ENCODE measurements around the gene POSTN. TPM values are rescaled to one million over a fixed set of nuclear protein-coding genes. Genes with fewer than 3 reads are reported as not detected.

The POSTN gene
- total RNA-seq, 4 donors from 2014 or later: 10.5 to 25.3 (median 20.0) TPM

- DNase-seq (no peak), ATAC-seq (no peak)
- Histone ChIP-seq H3K36me3 (no peaks in the 10 kb centered on the region), H3K9me3 (no peaks in the 10 kb centered on the region), H3K27ac (no peak overlapping the region), H3K27me3 (no peaks in the 10 kb centered on the region), H3K4me1 (no peaks in the 10 kb centered on the region), H3K4me3 (no peak overlapping the region)
- TF ChIP-seq POLR2A (IDR thresholded peaks at IDR 0.05) (no peak), CTCF (IDR thresholded peaks at IDR 0.05 in 4 of 5, conservative IDR thresholded peaks at IDR 0.05 in 1 of 5) (peak in 3 of 5 experiments; percentile 16 to 46 (median 42))
- in situ Hi-C loops (cut with MboI; ENCODE audit: low sequenced_read_pairs in 4 of 4): loop anchor here in 3 of 4 donors (10.0 to 25.0 kb wide), 2 partner anchors 491 to 498 kb away; partner anchors contain the start of gene CSNK1A1L (in 3 of the 3)
- intact Hi-C loops (cut with DNase I; ENCODE audit: low total_unique reads): loop anchor here (5.0 to 10.0 kb wide), 2 partner anchors 496 to 528 kb away; partner anchors contain the start of gene CSNK1A1L
Measured at GRCh38 chr13:37602733-37603381, 4.3 kb upstream of the POSTN start.

- TF ChIP-seq POLR2A (IDR thresholded peaks at IDR 0.05) (no peak), CTCF (IDR thresholded peaks at IDR 0.05 in 4 of 5, conservative IDR thresholded peaks at IDR 0.05 in 1 of 5) (no peak)
Measured at GRCh38 chr13:37601648-37602440, 3.3 kb upstream of the POSTN start.

GRCh38 chr13:37599519-37599918 is 951 bp upstream of the POSTN start:
- no peaks in the 10 kb centered on the region for H3K27me3 ChIP-seq
- H3K9me3 ChIP-seq: no peaks in the 10 kb centered on the region
- H3K4me3 ChIP-seq: no peak overlapping the region
- TF ChIP-seq CTCF (IDR thresholded peaks at IDR 0.05 in 4 of 5, conservative IDR thresholded peaks at IDR 0.05 in 1 of 5) (no peak), POLR2A (IDR thresholded peaks at IDR 0.05) (no peak)
- no peak for DNase-seq
- in situ Hi-C loops (cut with MboI; ENCODE audit: low sequenced_read_pairs in 4 of 4) (loop anchor here in 1 of 4 donors (25.0 kb wide), 1 partner anchor 487 kb away; the partner anchor contains the start of gene CSNK1A1L), intact Hi-C loops (cut with DNase I; ENCODE audit: low total_unique reads) (no loop called here)
- H3K27ac ChIP-seq: no peak overlapping the region
- no peaks in the 10 kb centered on the region for H3K4me1 ChIP-seq
- H3K36me3 ChIP-seq: no peaks in the 10 kb centered on the region
- no peak for ATAC-seq

More at GRCh38 chr13:37601648-37602440, 3.3 kb upstream of the POSTN start:
- Histone ChIP-seq H3K4me3 (no peak overlapping the region), H3K36me3 (no peaks in the 10 kb centered on the region), H3K27ac (no peak overlapping the region), H3K27me3 (no peaks in the 10 kb centered on the region), H3K4me1 (no peaks in the 10 kb centered on the region), H3K9me3 (no peaks in the 10 kb centered on the region)
- ATAC-seq (no peak), DNase-seq (no peak)
- intact Hi-C loops (cut with DNase I; ENCODE audit: low total_unique reads) (loop anchor here (5.0 to 10.0 kb wide), 2 partner anchors 495 to 527 kb away; partner anchors contain the start of gene CSNK1A1L), in situ Hi-C loops (cut with MboI; ENCODE audit: low sequenced_read_pairs in 4 of 4) (loop anchor here in 3 of 4 donors (10.0 to 25.0 kb wide), 2 partner anchors 490 to 497 kb away; partner anchors contain the start of gene CSNK1A1L (in 3 of the 3))

- intact Hi-C loops (cut with DNase I; ENCODE audit: low total_unique reads) (no loop called here), in situ Hi-C loops (cut with MboI; ENCODE audit: low sequenced_read_pairs in 4 of 4) (loop anchor here in 1 of 4 donors (25.0 kb wide), 1 partner anchor 485 kb away; the partner anchor contains the start of gene CSNK1A1L)
- Histone ChIP-seq H3K36me3 (no peaks in the 10 kb centered on the region), H3K27ac (no peak overlapping the region), H3K4me3 (no peak overlapping the region), H3K4me1 (no peaks in the 10 kb centered on the region), H3K27me3 (no peaks in the 10 kb centered on the region), H3K9me3 (no peaks in the 10 kb centered on the region)
- TF ChIP-seq POLR2A (IDR thresholded peaks at IDR 0.05) (no peak), CTCF (IDR thresholded peaks at IDR 0.05 in 4 of 5, conservative IDR thresholded peaks at IDR 0.05 in 1 of 5) (no peak)
- ATAC-seq (no peak), DNase-seq (no peak)
Measured at GRCh38 chr13:37597477-37598025, 1.0 kb downstream of the POSTN start.
